ENCODE measurements around the gene MRPS18A. TPM values are rescaled to one million over a fixed set of nuclear protein-coding genes. Genes with fewer than 3 reads are reported as not detected.
A peak's percentile ranks its signal among the peaks of the same experiment; 100 is the strongest.
"Not testable (repeated sequence)": the region's sequence is repeated elsewhere in the genome, so short reads cannot be mapped to it uniquely, and the experiment has no call there.

The MRPS18A gene
- polyA plus RNA-seq, 1 donor from 2014 or later, result 84.4 TPM

DNA sequence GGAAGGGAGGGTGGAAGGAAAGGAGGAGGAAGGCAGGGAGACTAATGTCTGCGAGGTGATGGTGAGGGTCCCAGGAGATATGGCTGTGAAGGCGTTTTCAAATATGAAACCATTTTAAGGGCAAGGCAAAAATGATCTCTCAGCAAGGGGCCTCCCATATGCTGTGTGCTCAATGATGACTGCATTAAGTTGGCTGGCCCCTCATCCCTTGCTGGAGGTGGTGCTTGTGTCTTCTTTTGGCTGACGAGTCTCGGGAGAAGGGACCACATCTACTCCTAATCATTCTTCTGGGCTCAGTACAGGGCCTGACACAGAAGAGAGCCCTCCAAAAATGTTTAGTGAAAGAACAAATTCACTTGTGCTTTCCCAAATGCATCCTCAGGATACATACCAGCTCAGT, 23.0 kb upstream of the MRPS18A start:
- peak overlapping the region in 2 of 3 donors; percentile 11 to 86 for H3K27ac Mint-ChIP-seq
- H3K9me3 Mint-ChIP-seq, result no peaks in the 10 kb centered on the region
- no peak overlapping the region for H3K4me3 Mint-ChIP-seq
- H3K36me3 Mint-ChIP-seq, result peaks cover 1% of the 10 kb centered on the region
- H3K4me1 Mint-ChIP-seq, result peaks cover 44 to 49% (median 44%) of the 10 kb centered on the region in 3 donors
- peaks cover 4% of the 10 kb centered on the region for H3K27me3 Mint-ChIP-seq

DNA sequence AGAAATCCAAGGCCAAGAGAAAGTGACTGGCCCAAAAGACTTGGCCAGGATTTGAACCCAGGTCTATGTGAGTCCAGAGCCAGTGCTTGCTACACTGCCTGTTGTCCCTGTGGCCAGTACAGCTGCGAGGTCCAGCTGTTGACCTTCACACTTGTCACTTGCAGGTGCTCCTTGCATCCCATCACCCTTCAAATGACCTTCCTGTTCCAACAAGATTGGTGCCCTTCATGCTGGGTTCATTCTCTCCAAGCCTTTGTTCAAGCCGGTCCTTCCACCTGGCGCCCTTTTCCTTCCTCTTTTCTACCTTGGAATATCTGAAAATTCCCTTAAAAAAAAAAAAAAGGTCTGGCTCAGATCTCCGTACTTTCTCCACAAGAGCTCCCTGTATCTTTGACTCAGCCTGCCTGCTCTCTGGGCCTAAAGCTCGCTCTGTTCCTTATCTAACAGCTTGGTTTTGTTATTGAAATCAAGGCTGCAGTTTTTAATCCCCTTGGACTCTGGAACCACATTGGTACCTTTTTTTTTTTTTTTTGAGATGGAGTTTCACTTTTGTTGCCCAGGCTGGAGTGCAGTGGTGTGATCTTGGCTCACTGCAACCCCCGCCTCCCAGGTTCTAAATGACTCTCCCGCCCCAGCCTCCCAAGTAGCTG, 22.2 kb upstream of the MRPS18A start:
- peak overlapping the region in 1 of 3 donors; percentile 24 for H3K27ac Mint-ChIP-seq

DNA sequence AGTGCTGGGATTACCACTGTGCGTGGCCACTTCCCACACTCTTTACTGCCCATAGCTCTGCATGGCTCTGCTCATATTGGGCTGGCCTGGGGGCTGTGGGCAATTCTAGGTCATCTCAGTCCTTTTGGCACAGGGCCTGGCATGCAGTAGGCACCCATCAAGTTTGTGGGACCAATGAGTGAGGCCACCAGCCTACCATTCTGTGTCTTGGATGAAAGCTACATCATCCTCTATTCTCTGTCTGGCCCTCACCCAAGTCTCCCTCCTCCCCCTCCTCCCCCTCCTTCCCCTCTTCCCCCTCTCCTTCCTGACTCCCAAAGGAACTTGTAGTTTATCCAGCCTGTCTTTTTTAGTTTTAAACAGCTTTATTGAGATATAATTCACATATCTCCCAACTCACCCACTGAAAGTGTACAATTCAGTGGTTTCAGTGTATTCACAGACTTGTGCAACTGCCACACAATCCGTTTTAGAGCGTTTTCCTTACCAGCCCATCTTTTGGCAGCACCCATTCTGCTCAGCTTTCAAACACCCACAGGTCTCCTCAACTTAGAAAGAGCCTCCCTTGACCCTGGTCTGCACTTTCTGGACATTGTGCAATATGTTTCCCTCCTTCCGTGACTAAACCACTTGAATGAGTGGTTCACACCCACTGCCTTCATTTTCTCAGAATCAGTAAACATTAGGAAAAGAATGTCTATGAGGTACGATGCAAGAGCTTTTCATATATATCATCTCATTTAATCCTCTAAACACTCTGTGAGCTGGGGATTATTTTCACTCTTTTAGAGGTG, 21.5 kb upstream of the MRPS18A start:
- no peaks in the 10 kb centered on the region for H3K9me3 Mint-ChIP-seq
- H3K27ac Mint-ChIP-seq, result peak overlapping the region in 1 of 3 donors; percentile 53
- peaks cover 40 to 44% (median 43%) of the 10 kb centered on the region in 3 donors for H3K4me1 Mint-ChIP-seq
- peaks cover 3% of the 10 kb centered on the region for H3K36me3 Mint-ChIP-seq
- H3K27me3 Mint-ChIP-seq, result peaks cover 10% of the 10 kb centered on the region
- H3K4me3 Mint-ChIP-seq, result no peak overlapping the region

More for the DNA sequence above, 22.2 kb upstream of the MRPS18A start:
- H3K27me3 Mint-ChIP-seq, result peaks cover 8% of the 10 kb centered on the region
- peaks cover 41 to 46% (median 45%) of the 10 kb centered on the region in 3 donors for H3K4me1 Mint-ChIP-seq
- H3K4me3 Mint-ChIP-seq, result peak overlapping the region in 1 of 4 donors; percentile 54
- no peaks in the 10 kb centered on the region for H3K9me3 Mint-ChIP-seq
- H3K36me3 Mint-ChIP-seq, result peaks cover 1% of the 10 kb centered on the region

DNA sequence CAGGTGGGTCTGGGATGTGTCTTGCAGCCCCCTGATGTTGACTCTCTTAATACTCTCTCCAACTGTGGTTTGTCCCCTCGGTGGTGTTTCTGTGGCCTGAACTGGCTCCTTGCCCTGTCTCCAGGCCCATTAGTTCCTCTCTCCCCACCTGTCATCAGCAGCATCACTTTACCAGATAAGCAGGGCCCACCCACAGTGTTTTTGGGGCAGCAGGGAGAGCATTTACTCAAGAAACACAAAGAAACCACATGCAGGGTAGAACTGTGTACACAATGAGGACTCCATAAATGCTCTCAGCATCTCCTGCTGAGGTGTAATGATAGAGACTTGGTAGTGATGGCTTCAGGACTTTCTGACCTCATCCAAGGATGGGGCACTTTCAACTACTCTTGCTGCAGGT, 20.2 kb upstream of the MRPS18A start:
- Mint-ChIP-seq H3K36me3 (peaks cover 3% of the 10 kb centered on the region), H3K9me3 (no peaks in the 10 kb centered on the region), H3K4me3 (peak overlapping the region in 2 of 4 donors; percentile 67 to 75), H3K27me3 (peaks cover 14% of the 10 kb centered on the region), H3K27ac (peak overlapping the region in 1 of 3 donors; percentile 14), H3K4me1 (peaks cover 40 to 45% (median 45%) of the 10 kb centered on the region in 3 donors)

DNA sequence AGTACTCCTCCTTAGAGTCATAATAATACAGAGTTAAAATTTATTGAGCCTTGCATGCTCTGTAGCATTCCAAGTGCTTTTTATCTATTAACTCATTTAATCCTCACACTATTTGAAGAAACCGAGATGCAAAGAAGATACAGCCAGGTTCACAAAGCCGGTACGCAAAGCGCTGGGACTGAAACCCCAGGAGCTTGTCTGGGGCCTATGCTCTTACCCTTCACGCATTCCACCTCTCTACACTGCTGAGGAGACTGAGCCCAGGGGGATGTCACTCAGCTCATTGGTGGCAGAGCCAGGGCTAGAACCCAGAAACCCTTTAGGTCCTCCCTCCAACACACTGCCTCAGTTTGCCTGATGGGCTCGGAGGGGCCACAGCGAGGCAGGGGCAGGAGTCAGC, 19.7 kb upstream of the MRPS18A start:
- Mint-ChIP-seq H3K4me3 (peak overlapping the region in 1 of 4 donors; percentile 75), H3K27me3 (peaks cover 14% of the 10 kb centered on the region)

DNA sequence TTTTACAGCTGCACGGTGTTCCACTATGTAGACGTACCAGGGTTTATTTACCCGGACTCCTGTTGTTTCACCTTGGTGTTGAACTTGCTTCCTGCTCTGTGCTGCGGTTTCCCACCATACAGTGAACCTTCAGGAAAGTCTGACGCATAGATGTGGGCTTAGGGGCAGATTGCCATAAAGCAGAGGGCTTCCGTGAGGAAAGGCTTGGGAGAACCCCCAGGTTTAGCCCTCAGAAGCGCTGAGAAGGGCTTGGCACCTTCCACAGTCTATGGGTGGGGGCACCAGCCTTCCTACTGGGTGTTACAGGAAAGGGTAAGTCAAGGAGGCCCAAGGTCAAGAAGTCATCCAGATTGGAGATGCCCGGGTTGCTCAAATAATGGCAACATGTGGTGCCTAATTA, 19.2 kb upstream of the MRPS18A start:
- Mint-ChIP-seq H3K4me1 (peaks cover 35 to 42% (median 40%) of the 10 kb centered on the region in 3 donors), H3K27me3 (peaks cover 14% of the 10 kb centered on the region), H3K27ac (peak overlapping the region; percentile 30 to 94 (median 56)), H3K9me3 (no peaks in the 10 kb centered on the region), H3K36me3 (peaks cover 3% of the 10 kb centered on the region), H3K4me3 (peak overlapping the region in 1 of 4 donors; percentile 80)

More for the DNA sequence above, 19.7 kb upstream of the MRPS18A start:
- Mint-ChIP-seq H3K4me1 (peaks cover 35 to 42% (median 40%) of the 10 kb centered on the region in 3 donors), H3K36me3 (peaks cover 3% of the 10 kb centered on the region), H3K27ac (no peak overlapping the region), H3K9me3 (no peaks in the 10 kb centered on the region)

DNA sequence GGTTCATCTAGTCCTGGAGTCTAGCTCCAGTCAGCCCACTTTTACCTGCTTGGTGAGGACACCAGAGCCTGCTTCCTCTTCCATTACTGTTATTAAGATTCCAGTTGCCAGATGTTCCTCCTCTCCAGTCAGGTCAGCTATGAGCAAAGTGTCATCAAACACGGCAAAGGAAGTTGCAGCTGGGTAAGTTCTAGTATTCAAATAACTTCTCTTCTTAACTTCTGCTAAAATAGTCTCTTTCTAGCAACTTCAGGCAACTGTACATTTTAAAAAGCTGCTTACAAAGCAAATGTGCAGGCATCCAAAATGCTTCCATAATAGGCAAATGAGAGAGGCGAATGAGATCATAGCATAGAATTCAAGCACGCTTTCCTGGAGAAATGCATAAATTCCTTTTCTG, 18.4 kb upstream of the MRPS18A start:
- Mint-ChIP-seq H3K4me1 (peaks cover 35 to 41% (median 36%) of the 10 kb centered on the region in 3 donors), H3K27me3 (peaks cover 12% of the 10 kb centered on the region), H3K4me3 (peak overlapping the region; percentile 40 to 93 (median 76)), H3K36me3 (peaks cover 3% of the 10 kb centered on the region), H3K27ac (peak overlapping the region; percentile 30 to 94 (median 90)), H3K9me3 (no peaks in the 10 kb centered on the region)

DNA sequence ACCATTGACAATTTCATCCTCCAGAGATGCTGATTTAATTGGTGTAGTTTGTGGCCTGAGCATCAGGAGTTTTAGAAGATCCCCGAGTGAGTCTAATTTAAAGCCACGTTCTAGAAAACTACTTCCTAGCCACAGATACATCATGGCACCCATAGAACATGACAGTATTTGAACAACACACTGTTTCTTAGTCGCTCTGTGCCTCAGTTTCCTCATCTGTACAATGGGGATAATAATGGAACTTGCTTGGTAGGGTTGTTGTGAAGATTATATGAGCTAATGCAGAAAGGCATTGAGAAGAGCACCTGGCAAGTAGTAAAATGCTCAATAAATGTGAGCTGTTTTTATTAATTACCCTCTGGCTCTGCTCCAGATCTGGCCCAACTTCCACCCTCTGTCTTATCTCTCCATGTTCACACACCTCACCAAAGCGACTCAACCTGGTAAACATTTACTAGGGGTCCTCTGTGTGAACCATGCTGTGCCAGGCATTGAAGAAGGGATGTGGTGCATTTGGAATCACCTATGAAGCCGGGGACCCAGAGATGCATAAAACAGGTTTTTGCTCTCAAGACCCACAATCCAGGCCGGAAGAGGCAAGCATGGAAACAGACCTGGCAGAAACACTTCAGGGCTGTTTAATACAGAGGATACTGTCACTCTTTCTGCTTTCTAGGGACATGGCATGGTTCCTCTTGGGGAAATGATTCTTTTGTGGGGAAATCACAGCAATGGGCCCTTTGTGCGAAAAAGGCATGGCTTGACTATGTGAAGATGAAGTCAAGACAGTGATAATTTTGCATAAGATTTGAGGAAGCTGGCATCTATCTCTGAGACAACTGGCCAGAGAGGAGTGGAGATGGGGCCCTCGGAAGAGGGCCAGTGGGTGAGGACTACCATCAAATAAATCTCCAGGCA, 16.2 kb upstream of the MRPS18A start:
- Mint-ChIP-seq H3K4me3 (peak overlapping the region in 3 of 4 donors; percentile 24 to 91 (median 80)), H3K9me3 (no peaks in the 10 kb centered on the region), H3K4me1 (peaks cover 31 to 38% (median 35%) of the 10 kb centered on the region in 3 donors), H3K36me3 (peaks cover 2% of the 10 kb centered on the region), H3K27ac (peak overlapping the region; percentile 37 to 88 (median 78)), H3K27me3 (peaks cover 12% of the 10 kb centered on the region)

DNA sequence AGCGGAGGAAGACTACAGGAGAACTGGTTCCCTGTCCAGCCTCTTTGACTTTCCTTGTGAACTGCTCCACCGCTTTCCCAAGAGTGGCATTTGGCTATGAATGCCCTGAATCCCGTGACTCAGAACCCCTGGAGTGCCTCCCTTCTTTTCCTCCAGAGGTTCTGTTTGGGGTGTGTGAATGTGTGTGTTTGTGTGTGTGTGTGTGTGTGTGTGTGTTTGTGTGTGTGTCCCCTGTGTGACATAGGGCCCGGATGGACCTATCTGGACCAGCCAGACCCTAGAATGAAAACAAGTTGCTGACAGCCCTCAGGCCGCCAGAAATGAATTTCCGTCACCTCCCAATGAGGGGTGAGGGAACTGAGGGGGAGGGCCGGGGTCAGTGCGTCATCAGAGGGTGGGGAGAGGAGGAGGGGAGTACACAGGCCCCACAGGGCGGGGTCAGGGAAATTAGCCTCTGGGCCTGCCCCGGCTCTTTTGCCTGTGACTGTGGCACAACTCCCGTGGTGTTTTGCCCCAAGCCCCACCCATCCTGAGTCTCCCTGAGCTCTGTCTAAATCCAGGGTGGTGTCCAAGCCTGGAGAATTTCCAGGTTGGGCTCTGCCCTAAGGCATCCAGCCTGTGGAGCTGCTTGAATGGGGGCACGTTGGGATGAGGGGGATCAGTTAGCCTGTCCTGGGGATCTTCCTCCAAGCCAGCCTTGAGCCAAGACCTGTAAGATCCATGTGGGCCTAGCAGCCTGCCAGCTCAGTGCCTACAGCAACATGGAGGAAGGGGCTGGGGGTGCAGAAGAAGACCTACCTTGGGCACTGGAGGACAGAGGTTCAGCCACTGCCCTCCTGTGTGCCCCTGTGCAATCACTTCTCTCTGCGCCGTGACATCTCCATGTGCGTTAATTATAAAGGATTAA, 15.2 kb upstream of the MRPS18A start:
- H3K9me3 Mint-ChIP-seq, result no peaks in the 10 kb centered on the region
- peaks cover 31 to 36% (median 33%) of the 10 kb centered on the region in 3 donors for H3K4me1 Mint-ChIP-seq
- peaks cover 18% of the 10 kb centered on the region for H3K27me3 Mint-ChIP-seq
- peak overlapping the region in 1 of 4 donors; percentile 45 for H3K4me3 Mint-ChIP-seq
- peak overlapping the region in 1 of 3 donors; percentile 88 for H3K27ac Mint-ChIP-seq
- H3K36me3 Mint-ChIP-seq, result peaks cover 2% of the 10 kb centered on the region

DNA sequence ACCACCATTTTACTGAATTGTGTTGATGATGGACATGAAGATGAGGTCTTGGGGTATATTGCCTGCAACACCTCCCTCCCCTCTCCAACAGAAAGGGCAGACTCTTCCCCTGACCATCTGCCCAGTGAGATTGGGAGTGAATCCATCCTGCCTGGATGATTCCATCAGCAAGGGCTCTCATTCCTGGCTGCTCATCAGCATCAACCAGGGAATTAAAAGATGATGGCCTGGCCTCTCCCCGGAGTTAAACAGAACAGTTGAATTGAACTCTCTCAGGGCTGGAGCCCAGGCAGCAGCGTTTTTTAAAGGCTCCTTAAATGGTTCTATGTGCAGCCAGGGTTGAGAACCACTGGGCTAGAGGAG, 14.6 kb upstream of the MRPS18A start:
- no peak overlapping the region for H3K4me3 Mint-ChIP-seq
- H3K27ac Mint-ChIP-seq, result peak overlapping the region in 1 of 3 donors; percentile 75
- peaks cover 18% of the 10 kb centered on the region for H3K27me3 Mint-ChIP-seq
- H3K36me3 Mint-ChIP-seq, result peaks cover 2% of the 10 kb centered on the region
- H3K4me1 Mint-ChIP-seq, result peaks cover 28 to 34% (median 31%) of the 10 kb centered on the region in 3 donors
- no peaks in the 10 kb centered on the region for H3K9me3 Mint-ChIP-seq

DNA sequence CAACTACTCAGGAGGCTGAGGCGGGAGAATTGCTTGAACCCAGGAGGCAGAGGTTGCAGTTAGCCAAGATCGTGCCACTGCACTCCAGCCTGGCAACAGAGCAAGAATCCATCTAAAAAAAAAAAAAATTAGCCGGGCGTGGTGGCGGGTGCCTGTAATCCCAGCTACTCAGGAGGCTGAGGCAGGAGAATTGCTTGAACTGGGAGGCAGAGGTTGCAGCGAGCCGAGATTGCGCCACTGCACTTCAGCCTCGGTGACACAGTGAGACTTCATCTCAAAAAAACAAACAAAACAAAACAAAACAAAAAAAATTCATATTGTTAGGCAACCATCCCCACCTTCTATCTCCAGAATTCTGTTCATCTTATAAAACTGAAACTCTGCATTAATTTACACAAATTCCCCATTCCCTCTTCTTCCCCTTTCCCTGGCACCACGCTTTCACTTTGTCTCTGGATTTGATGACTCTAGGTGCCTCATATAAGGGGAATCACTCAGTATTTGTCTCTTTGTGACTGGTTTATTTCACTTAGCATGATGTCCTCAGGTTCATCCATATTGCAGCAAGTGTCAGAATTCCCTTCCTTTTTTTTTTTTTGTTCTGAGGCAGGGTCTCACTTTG, 13.5 kb upstream of the MRPS18A start:
- H3K9me3 Mint-ChIP-seq, H3K27ac Mint-ChIP-seq, H3K4me3 Mint-ChIP-seq, H3K36me3 Mint-ChIP-seq: not testable (repeated sequence)
- Mint-ChIP-seq H3K4me1 (peaks cover 17 to 23% (median 20%) of the 10 kb centered on the region in 3 donors), H3K27me3 (peaks cover 16% of the 10 kb centered on the region)

DNA sequence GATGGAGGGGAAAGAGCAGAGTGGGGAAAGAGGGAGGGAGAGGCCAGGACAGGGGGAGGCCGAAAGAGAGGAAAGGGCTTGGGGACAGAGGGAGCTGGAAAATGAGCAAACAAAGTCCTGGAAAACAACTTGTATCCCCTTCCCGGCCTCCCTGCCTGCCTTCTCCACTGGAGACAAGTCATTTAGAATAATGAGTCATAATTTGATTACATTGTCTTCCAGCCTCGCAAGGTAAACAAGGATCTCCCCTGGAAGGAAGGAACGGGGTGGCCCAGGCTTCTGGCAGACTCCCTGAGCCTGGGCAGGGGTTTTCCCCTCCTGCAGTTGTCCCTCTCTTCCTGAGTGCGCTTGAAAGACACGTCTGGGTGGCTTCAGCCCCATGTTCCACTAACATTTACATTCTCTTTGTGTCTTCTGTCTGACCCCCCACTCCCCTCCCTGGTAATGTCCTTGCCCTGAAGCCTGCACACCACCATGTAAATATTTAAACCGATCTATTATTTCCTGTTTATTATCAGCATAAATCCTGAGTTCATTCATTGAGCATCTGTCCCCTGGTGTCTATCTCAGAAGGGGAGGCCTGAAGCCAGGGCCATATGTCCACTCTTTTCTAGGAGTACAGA, 12.1 kb upstream of the MRPS18A start:
- Mint-ChIP-seq H3K4me1 (peaks cover 9 to 11% (median 11%) of the 10 kb centered on the region in 3 donors), H3K27ac (peak overlapping the region in 1 of 3 donors; percentile 57), H3K4me3 (no peak overlapping the region), H3K9me3 (no peaks in the 10 kb centered on the region), H3K27me3 (peaks cover 11% of the 10 kb centered on the region), H3K36me3 (peaks cover 2% of the 10 kb centered on the region)
